D341Med (cell line): ENCODE measurements around the gene TAOK1.
"Not testable (repeated sequence)": the region's sequence is repeated elsewhere in the genome, so short reads cannot be mapped to it uniquely, and the experiment has no call there.

ENCODE experiments used
- DNase-seq: peaks from one replicate; pipeline ENCODE4 v3.0.0; 2012; ENCODE audit warnings: low spot score

The TAOK1 gene

DNA sequence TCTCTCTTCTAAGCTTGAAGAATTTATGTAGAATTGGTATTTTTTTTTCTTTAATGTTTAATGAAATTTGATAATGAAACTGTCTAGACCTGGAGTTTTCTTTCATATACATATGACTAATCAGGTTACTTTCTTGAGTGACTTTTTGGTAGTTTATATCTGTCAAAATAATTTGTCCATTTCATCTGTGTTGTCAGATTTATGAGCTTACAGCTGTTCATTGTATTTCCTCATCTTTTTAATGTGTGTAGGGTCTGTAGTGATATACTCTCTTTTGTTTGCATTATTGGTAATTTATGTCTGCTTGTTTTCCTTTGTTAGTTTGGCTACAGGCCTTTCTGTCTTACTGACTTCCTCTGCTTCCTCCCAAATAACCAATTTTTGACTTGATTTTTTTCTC is 55.7 kb downstream of the TAOK1 start:
- no peak for DNase-seq

- no peak for DNase-seq
These were observed 59.9 kb downstream of the TAOK1 start for GRCh38 chr17:29449865-29450671.

GRCh38 chr17:29451121-29451742 is 61.1 kb downstream of the TAOK1 start:
- DNase-seq, result no peak

GRCh38 chr17:29458066-29458465 is 67.9 kb downstream of the TAOK1 start:
- DNase-seq, result no peak

DNA sequence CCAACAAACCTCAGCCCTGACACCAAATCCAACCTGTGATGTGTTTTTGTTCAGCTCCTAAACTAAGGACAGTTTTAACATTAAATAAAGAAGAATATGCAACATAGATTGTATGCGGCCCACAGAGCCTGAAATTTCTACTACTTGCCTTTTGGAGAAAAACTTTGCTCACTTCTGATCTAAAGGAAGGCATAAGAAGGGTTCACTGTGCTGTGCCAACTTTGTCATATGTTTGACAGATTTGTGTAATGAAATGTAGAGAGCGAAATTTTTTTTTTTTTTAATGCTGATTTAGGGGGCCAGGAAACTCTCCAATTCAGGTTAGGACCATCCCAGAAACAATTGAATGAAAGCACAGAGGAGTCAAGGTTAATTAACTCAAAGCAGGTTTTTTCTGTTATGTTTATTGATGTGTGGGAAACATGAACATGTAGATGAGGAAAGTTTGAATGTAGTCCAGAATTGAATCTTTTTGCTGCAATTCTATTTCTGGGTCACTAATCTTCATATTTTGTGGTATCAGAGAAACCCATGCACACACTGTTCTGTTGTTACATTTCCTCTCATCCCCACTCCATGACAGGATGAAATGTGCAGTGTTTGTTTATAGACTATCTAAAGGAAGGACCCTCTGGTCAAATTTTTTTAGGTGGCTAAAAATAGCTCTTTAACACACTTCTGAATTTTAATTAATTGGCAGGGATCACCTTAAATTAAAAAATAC is 71.5 kb downstream of the TAOK1 start:
- DNase-seq, result no peak

- no peak for DNase-seq
These were observed 79.1 kb downstream of the TAOK1 start for GRCh38 chr17:29469276-29469675.

GRCh38 chr17:29473437-29473836 is 83.3 kb downstream of the TAOK1 start:
- DNase-seq, result not testable (repeated sequence)

DNA sequence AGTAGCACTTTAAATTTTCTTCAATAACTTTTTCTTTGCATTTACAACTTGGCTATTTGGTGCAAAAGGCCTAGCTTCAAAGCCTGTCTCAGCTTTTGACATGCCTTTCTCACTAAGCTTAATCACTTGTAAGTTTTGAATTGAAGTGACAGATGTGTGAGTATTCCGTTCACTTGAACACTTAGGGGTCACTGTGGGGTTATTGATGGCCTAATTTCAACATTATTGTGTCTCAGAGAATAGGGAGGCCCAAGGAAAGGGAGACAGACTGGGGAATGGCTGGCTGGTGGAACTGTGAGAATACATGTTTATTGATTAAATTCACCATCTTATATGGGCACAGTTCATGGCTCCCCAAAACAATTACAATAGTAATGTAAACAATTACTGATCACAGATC is 84.1 kb downstream of the TAOK1 start:
- no peak for DNase-seq

GRCh38 chr17:29475891-29476290 is 85.7 kb downstream of the TAOK1 start:
- no peak for DNase-seq

DNA sequence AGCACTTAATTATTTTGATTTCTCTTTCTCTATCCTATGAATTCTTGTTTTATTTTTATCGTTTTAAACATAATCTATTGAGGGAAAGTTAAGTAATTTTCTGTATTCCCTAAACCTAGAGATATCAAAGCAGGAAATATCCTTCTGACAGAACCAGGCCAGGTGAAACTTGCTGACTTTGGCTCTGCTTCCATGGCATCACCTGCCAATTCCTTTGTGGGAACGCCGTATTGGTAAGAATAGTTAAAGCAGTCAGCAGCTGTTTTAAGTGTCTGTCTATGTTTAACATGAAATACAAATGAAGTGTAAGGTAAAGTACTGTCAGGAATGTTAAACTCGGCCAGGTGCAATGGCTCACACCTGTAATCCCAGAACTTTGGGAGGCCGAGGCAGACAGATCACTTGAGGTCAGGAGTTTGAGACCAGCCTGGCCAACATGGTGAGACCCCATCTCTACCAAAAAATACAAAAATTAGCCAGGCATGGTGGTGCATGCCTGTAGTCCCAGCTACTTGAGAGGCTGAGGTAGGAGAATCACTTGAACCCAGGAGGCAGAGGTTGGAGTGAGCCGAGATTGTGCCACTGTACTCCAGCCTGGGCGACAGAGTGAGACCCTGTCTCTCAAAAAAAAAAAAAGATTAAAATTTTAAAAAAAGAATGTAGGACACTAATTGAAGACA is 90.2 kb downstream of the TAOK1 start:
- DNase-seq, result not testable (repeated sequence)

DNA sequence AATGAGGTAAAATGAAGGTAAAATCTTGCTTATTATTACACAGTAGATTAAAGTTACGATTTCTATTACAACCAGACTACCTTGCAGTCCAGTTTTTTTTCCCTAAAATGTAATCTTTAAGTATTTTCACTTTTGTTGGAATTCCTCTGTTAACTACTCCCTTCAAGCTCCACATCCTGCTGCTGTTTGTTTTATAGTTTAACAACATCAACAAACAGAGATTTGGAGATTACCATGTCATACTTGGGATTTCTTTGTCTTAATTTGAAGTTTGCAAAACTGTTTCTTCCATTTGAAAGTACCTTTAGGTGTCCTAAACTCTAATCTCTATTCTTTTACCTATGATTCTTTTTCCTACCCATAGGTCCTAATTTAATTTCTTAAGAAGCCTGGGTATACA is 93.3 kb downstream of the TAOK1 start:
- DNase-seq, result no peak

GRCh38 chr17:29495011-29495410 is 104.8 kb downstream of the TAOK1 start:
- no peak for DNase-seq

GRCh38 chr17:29504711-29505110 is 114.5 kb downstream of the TAOK1 start:
- no peak for DNase-seq

DNA sequence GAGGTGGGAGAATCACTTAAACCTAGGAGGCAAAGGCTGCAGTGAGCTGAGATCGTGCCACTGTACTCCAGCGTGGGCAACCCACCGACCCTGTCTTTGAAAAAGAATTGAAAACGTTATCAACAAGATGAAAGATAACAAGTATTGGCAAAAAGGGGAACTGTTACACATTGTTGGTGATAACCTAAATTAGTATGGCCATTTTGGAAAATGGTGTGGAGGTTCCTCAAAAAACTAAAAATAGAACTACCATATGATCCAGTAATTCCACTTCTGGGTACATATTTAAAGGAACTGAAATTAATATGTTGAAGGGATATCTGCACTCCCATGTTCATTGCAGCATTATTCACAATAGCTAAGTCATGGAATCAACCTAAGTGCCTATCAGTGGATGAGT is 115.7 kb downstream of the TAOK1 start:
- DNase-seq, result no peak

GRCh38 chr17:29510953-29511352 is 120.8 kb downstream of the TAOK1 start:
- no peak for DNase-seq

- no peak for DNase-seq
These were observed 124.6 kb downstream of the TAOK1 start for GRCh38 chr17:29514792-29515191.

GRCh38 chr17:29518359-29518758 is 128.2 kb downstream of the TAOK1 start:
- DNase-seq, result no peak

DNA sequence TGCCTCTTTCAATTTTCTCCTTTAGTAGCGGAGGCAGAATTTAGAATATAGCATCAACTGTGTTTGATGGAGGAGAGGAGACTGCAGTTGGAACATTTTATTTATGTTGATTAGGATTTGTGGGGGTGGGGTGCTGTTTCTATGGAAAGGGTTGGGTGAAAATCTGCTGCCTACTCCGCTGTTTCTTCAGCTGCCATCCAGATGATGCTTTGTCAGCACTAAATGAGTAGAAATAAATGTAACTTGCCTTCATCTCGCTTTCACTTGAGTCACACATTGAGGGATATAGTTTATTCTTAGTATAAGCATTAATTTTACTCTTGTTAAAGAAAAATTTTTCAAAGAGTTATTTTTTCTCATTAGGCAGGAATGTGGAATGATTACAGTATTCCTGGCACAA is 134.5 kb downstream of the TAOK1 start:
- DNase-seq, result no peak

DNA sequence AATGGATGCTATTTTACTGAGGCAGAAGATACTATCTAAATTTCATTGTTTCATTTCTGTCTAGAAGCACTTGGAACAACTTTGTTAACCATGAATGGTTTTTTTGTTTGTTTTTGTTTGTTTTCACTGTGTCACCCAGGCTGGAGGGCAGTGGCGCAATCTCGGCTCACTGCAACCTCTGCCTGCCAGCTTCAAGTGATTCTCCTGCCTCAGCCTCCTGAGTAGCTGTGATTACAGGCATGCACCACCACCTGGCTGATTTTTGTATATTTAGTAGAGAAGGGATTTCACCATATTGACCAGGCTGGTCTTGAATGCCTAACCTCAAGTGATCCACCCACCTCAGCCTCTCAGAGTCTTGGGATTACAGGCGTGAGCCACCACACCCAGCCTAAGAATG is 136.2 kb downstream of the TAOK1 start:
- no peak for DNase-seq

DNA sequence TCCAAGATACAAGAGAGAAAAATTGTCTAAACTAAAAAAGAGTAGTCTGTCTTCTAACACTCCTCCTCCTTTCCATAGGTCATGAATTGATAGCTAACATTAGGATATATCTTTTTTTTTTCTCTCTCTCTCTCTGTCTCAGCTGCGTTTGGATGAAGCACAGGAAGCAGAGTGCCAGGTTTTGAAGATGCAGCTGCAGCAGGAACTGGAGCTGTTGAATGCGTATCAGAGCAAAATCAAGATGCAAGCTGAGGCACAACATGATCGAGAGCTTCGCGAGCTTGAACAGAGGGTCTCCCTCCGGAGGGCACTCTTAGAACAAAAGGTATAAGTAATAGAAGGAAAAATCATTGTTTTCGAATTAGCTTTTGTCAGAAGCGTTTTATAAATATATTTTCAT is 143.8 kb downstream of the TAOK1 start:
- no peak for DNase-seq

- no peak for DNase-seq
These were observed 153.9 kb downstream of the TAOK1 start for GRCh38 chr17:29544066-29544465.

- no peak for DNase-seq
These were observed 155.9 kb downstream of the TAOK1 start for GRCh38 chr17:29546085-29546484.

DNA sequence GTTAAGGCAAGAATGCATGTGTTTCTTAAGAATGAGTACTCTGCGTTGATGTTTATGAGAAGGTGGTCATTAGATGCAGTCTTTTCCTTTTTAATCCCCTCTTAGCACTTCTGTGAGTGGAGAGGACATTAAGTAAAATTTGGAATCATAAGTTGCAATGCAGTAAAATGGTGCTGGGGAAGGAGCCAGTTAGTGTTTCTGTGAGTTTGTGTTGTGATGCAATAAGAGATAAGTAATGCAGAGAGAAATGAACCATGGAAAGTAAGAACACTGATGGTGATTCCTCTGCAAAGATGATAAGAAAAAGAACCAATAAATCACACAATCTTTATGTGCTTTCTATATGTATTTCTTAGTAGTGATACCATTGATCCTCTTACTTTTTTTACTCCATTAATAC is 156.7 kb downstream of the TAOK1 start:
- no peak for DNase-seq
